Neural progenitor cell (in vitro differentiated cells): ENCODE measurements around the gene RMND5A.

Experiments used
- EZH2 ChIP-seq: fragments of 200-600 bp; sonication (generic); IDR thresholded peaks from 2 replicates; pipeline ENCODE4 v1.6.1; 2017; ENCODE audit warnings: antibody characterized with exemption, mild to moderate bottlenecking, moderate library complexity
- TF ChIP-seq, protein P1 (sequence below): fragments of 200-600 bp; sonication (generic); IDR thresholded peaks from 2 replicates; pipeline ENCODE4 v1.5.1; 2017; ENCODE audit warnings: antibody characterized with exemption, mild to moderate bottlenecking

DNA sequence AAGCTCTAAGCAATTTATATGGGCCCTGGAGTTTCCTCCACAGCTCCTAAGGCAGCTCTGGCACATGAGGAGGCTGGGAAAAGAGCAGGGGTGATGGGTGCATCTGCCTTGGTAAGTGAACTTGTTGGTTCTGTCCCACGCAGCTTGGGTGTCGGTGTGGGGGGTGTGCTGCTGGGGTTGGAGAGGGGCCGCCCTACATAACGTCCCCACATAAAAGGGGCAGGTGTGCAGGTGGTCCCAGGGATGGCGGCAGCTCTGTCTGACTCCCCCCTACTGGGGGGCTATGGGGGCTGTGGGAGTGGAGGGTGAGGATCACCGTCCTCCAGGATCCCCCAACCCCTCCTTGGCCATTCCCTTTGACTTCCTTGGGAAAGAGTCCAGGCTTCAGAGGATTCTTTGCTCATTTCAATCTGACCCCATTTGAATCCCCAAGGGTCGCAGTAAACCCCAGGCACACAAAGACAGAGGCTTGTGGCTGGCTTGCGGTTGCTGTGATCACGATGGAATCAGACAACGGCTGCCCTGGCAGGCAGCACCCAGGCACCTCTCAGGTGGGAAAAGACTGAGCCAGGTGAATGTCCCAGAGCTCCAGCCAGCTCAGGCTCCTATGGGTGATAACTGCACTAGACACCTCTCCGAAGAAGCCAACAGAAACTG is 105.1 kb downstream of the RMND5A start:
- no peak for TF ChIP-seq EZH2
- TF ChIP-seq, protein P1, sequence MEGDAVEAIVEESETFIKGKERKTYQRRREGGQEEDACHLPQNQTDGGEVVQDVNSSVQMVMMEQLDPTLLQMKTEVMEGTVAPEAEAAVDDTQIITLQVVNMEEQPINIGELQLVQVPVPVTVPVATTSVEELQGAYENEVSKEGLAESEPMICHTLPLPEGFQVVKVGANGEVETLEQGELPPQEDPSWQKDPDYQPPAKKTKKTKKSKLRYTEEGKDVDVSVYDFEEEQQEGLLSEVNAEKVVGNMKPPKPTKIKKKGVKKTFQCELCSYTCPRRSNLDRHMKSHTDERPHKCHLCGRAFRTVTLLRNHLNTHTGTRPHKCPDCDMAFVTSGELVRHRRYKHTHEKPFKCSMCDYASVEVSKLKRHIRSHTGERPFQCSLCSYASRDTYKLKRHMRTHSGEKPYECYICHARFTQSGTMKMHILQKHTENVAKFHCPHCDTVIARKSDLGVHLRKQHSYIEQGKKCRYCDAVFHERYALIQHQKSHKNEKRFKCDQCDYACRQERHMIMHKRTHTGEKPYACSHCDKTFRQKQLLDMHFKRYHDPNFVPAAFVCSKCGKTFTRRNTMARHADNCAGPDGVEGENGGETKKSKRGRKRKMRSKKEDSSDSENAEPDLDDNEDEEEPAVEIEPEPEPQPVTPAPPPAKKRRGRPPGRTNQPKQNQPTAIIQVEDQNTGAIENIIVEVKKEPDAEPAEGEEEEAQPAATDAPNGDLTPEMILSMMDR: no peak
